ENCODE measurements around the gene HOOK2. TPM values are rescaled to one million over a fixed set of nuclear protein-coding genes. Genes with fewer than 3 reads are reported as not detected.
A peak's percentile ranks its signal among the peaks of the same experiment; 100 is the strongest.

HOOK2 gene
- total and polyA plus RNA-seq, 12 donors, result 6.3 to 99.7 (median 29.1) TPM

DNA sequence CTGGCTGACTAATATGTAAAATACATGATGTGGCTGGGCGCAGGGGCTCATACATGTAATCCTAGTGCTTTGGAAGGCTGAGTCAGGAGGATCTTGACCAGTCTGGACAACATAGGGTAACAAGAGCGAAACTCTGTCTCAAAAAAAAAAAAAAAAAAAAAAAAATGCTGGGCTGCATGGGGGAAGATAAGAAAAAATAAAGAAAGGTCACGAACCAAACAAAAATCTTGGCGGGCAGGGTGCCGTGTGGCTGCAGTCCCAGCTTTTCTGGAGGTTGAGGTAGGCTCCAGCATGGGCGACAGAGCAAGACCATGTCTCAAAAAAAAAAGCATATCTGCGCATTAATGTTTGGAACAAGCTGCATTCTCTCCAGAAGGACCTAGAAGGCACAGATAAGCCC lies 39.7 kb upstream of the HOOK2 start:
- 84 to 92% (median 87%) methylated on average over 7 of the region's 7 CpGs for WGBS, 4 donors
- no peaks in the 10 kb centered on the region for H3K36me3 ChIP-seq (replicated peaks in 1 of 2)
- no peak overlapping the region for H3K27ac ChIP-seq
- TF ChIP-seq, protein P1, sequence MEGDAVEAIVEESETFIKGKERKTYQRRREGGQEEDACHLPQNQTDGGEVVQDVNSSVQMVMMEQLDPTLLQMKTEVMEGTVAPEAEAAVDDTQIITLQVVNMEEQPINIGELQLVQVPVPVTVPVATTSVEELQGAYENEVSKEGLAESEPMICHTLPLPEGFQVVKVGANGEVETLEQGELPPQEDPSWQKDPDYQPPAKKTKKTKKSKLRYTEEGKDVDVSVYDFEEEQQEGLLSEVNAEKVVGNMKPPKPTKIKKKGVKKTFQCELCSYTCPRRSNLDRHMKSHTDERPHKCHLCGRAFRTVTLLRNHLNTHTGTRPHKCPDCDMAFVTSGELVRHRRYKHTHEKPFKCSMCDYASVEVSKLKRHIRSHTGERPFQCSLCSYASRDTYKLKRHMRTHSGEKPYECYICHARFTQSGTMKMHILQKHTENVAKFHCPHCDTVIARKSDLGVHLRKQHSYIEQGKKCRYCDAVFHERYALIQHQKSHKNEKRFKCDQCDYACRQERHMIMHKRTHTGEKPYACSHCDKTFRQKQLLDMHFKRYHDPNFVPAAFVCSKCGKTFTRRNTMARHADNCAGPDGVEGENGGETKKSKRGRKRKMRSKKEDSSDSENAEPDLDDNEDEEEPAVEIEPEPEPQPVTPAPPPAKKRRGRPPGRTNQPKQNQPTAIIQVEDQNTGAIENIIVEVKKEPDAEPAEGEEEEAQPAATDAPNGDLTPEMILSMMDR (IDR thresholded peaks at IDR 0.05), result no peak
- no peak for TF ChIP-seq POLR2A (IDR thresholded peaks at IDR 0.05)
- no peaks in the 10 kb centered on the region for H3K4me1 ChIP-seq (replicated peaks in 1 of 2)
- H3K27me3 ChIP-seq, result no peaks in the 10 kb centered on the region
- no peaks in the 10 kb centered on the region for H3K9me3 ChIP-seq (replicated peaks in 1 of 3)
- H3K4me3 ChIP-seq, result no peak overlapping the region
- intact Hi-C loops (cut with DNase I), result no loop called here
- DNase-seq, result no peak

DNA sequence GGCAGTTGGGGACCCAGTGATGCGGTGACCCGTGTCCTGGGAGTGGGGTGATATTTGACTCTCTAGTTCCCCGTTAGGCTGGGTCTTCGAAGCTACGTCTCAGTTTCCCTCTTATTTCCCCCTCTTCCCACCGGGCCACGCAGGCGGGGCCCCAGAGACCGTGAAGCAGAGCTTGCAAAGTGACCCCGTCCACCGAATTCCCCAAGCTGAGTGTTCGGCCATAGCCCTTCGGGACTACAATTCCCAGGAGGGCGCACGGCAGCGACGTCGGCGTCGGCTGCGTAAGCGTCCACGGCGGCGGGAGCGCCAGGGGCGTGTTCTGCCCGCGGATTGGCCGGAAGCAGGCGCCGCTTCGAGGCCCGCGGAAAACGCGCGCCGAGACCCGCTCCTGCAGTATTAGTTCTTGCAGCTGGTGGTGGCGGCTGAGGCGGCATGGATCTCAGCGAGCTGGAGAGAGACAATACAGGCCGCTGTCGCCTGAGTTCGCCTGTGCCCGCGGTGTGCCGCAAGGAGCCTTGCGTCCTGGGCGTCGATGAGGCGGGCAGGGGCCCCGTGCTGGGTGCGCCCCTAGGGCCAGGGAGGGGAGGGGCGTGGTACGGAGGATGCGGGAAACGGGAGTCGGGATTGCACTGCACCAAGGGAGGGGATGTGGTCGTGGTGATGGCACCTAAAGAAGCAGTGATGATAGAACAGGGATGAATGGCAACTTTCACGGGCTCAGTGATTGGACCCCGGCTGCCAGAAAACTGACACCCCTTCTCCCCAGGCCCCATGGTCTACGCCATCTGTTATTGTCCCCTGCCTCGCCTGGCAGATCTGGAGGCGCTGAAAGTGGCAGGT lies 31.1 kb upstream of the HOOK2 start, which contains the start of gene RNASEH2A:
RNASEH2A (plus strand) TSS at position 343 of the 840 bp plus-strand sequence; CDS start at position 433, 90 bp downstream.
- peak within 1 kb of the TSS in 2 of 5 donors; percentile 53 to 78 for H3K27ac ChIP-seq

DNA sequence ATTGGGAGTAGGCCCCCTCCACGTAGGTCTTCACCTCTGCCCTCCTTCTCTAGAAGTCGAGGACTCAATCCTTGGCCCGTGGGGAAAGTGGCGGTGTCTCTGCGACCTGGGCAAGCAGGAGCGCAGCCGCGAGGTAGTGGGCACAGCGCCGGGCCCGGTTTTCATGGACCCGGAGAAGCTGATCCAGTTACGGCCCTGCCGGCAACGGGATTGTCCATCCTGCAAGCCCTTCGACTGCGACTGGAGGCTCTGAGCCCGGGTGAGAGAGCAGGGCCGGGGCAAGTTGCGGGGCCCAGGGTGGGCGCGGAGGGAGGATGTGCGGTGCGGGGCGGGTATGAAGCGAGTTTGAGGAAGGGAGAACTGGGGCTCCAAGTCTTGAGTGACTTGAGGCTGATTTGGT lies 28.7 kb upstream of the HOOK2 start:
- H3K9me3 ChIP-seq (replicated peaks in 1 of 3), result no peaks in the 10 kb centered on the region

More for the DNA sequence above, 31.1 kb upstream of the HOOK2 start, which contains the start of gene RNASEH2A:
- Histone ChIP-seq H3K9me3 (replicated peaks in 1 of 3) (no peaks in the 10 kb centered on the region), H3K36me3 (replicated peaks in 1 of 2) (no peaks in the 10 kb centered on the region), H3K27me3 (no peaks in the 10 kb centered on the region), H3K4me3 (peak within 1 kb of the TSS in 2 of 4 donors; percentile 31 to 62), H3K4me1 (replicated peaks in 1 of 2) (peaks cover 10 to 18% of the 10 kb centered on the region in 2 donors)
- 0 to 80% (median 3%) methylated on average over 3 to 66 of the region's 66 CpGs for WGBS, 4 donors
- no peak for TF ChIP-seq POLR2A (IDR thresholded peaks at IDR 0.05)
- TF ChIP-seq, protein P1 (IDR thresholded peaks at IDR 0.05), result peak in 3 of 6 experiments; percentile 23 to 27 (median 23)
- peak; percentile 87 to 94 (median 88) for DNase-seq
- intact Hi-C loops (cut with DNase I), result no loop called here

More for the DNA sequence above, 28.7 kb upstream of the HOOK2 start:
- intact Hi-C loops (cut with DNase I), result loop anchor here (5.0 kb wide), 2 partner anchors 37 to 38 kb away; no protein-coding TSS in a partner anchor
- H3K4me1 ChIP-seq (replicated peaks in 1 of 2), result peaks cover 10 to 27% of the 10 kb centered on the region in 2 donors
- H3K36me3 ChIP-seq (replicated peaks in 1 of 2), result peaks cover 0 to 16% of the 10 kb centered on the region in 2 donors
- H3K27me3 ChIP-seq, result no peaks in the 10 kb centered on the region
- H3K27ac ChIP-seq, result no peak overlapping the region
- WGBS, 4 donors, result 92 to 93% (median 93%) methylated on average over 26 of the region's 26 CpGs
- no peak overlapping the region for H3K4me3 ChIP-seq
- TF ChIP-seq POLR2A (IDR thresholded peaks at IDR 0.05), result no peak
- TF ChIP-seq, protein P1 (IDR thresholded peaks at IDR 0.05), result no peak
- peak in 2 of 7 donors; percentile 35 to 61 for DNase-seq
